ENCODE measurements around the gene LRRC56. TPM values are rescaled to one million over a fixed set of nuclear protein-coding genes. Genes with fewer than 3 reads are reported as not detected.

LRRC56 gene
- total RNA-seq, 2 donors from 2014 or later = 2.8 to 3.2 TPM

- Histone ChIP-seq H3K4me1 (no peaks in the 10 kb centered on the region), H3K9me3 (no peaks in the 10 kb centered on the region), H3K36me3 (peaks cover 25% of the 10 kb centered on the region), H3K4me3 (no peak overlapping the region), H3K27ac (no peak overlapping the region), H3K9ac (ENCODE audit: low read depth in 2 of 2, low read length in 2 of 2) (no peak overlapping the region), H3K27me3 (no peaks in the 10 kb centered on the region)
- no peak for DNase-seq
- intact Hi-C loops (cut with DNase I) = no loop called here
- no peak for TF ChIP-seq CTCF (IDR thresholded peaks at IDR 0.05)
Measured at GRCh38 chr11:590997-591396, 53.7 kb downstream of the LRRC56 start.

- no peaks in the 10 kb centered on the region for H3K27me3 ChIP-seq
- H3K9me3 ChIP-seq = no peaks in the 10 kb centered on the region
- H3K27ac ChIP-seq = no peak overlapping the region
- no peak for DNase-seq
- no peaks in the 10 kb centered on the region for H3K4me1 ChIP-seq
- intact Hi-C loops (cut with DNase I) = no loop called here
- H3K9ac ChIP-seq (ENCODE audit: low read depth in 2 of 2, low read length in 2 of 2) = no peak overlapping the region
- no peak for TF ChIP-seq CTCF (IDR thresholded peaks at IDR 0.05)
- H3K4me3 ChIP-seq = no peak overlapping the region
- H3K36me3 ChIP-seq = peaks cover 13% of the 10 kb centered on the region
Measured at GRCh38 chr11:592501-592900, 55.2 kb downstream of the LRRC56 start.

- Histone ChIP-seq H3K9ac (ENCODE audit: low read depth in 2 of 2, low read length in 2 of 2) (no peak overlapping the region), H3K4me3 (no peak overlapping the region), H3K4me1 (no peaks in the 10 kb centered on the region), H3K27ac (no peak overlapping the region), H3K27me3 (no peaks in the 10 kb centered on the region), H3K36me3 (peaks cover 13% of the 10 kb centered on the region), H3K9me3 (no peaks in the 10 kb centered on the region)
- no peak for TF ChIP-seq CTCF (IDR thresholded peaks at IDR 0.05)
- DNase-seq = no peak
- intact Hi-C loops (cut with DNase I) = no loop called here
Measured at GRCh38 chr11:592918-593317, 55.6 kb downstream of the LRRC56 start.

GRCh38 chr11:593347-593746 lies 56.0 kb downstream of the LRRC56 start:
- DNase-seq = no peak
- no peak overlapping the region for H3K27ac ChIP-seq
- no peak overlapping the region for H3K9ac ChIP-seq (ENCODE audit: low read depth in 2 of 2, low read length in 2 of 2)
- H3K36me3 ChIP-seq = peaks cover 13% of the 10 kb centered on the region
- H3K27me3 ChIP-seq = no peaks in the 10 kb centered on the region
- intact Hi-C loops (cut with DNase I) = no loop called here
- TF ChIP-seq CTCF (IDR thresholded peaks at IDR 0.05) = no peak
- no peaks in the 10 kb centered on the region for H3K9me3 ChIP-seq
- no peak overlapping the region for H3K4me3 ChIP-seq
- H3K4me1 ChIP-seq = no peaks in the 10 kb centered on the region

GRCh38 chr11:595400-595799 lies 58.1 kb downstream of the LRRC56 start:
- H3K4me3 ChIP-seq = no peak overlapping the region
- H3K9ac ChIP-seq (ENCODE audit: low read depth in 2 of 2, low read length in 2 of 2) = peak overlapping the region in 1 of 2 donors; percentile 24
- H3K27ac ChIP-seq = no peak overlapping the region
- no peaks in the 10 kb centered on the region for H3K4me1 ChIP-seq
- intact Hi-C loops (cut with DNase I) = no loop called here
- no peak for DNase-seq
- H3K9me3 ChIP-seq = no peaks in the 10 kb centered on the region
- no peak for TF ChIP-seq CTCF (IDR thresholded peaks at IDR 0.05)
- no peaks in the 10 kb centered on the region for H3K27me3 ChIP-seq
- peaks cover 13% of the 10 kb centered on the region for H3K36me3 ChIP-seq

- H3K9me3 ChIP-seq = no peaks in the 10 kb centered on the region
- no peak overlapping the region for H3K9ac ChIP-seq (ENCODE audit: low read depth in 2 of 2, low read length in 2 of 2)
- peaks cover 13% of the 10 kb centered on the region for H3K36me3 ChIP-seq
- H3K27ac ChIP-seq = no peak overlapping the region
- H3K27me3 ChIP-seq = no peaks in the 10 kb centered on the region
- no peaks in the 10 kb centered on the region for H3K4me1 ChIP-seq
- TF ChIP-seq CTCF (IDR thresholded peaks at IDR 0.05) = no peak
- no peak for DNase-seq
- intact Hi-C loops (cut with DNase I) = no loop called here
- no peak overlapping the region for H3K4me3 ChIP-seq
Measured at GRCh38 chr11:596374-596773, 59.0 kb downstream of the LRRC56 start.
